HG03025 (cell line): Measurements from ENCODE around the gene ZNF410.
"Not testable (repeated sequence)": the region's sequence is repeated elsewhere in the genome, so short reads cannot be mapped to it uniquely, and the experiment has no call there.

Source experiments
- ATAC-seq: cut with Tn5 transposase; IDR thresholded peaks from one replicate; pipeline ENCODE4 v1.9.1; 2021; ENCODE audit warnings: mild to moderate bottlenecking, moderate library complexity; ENCODE audit not compliant: unreplicated experiment, low FRiP score

The ZNF410 gene

GRCh38 chr14:73884438-73885190 is 2.0 kb upstream of the ZNF410 start:
- no peak for ATAC-seq

DNA sequence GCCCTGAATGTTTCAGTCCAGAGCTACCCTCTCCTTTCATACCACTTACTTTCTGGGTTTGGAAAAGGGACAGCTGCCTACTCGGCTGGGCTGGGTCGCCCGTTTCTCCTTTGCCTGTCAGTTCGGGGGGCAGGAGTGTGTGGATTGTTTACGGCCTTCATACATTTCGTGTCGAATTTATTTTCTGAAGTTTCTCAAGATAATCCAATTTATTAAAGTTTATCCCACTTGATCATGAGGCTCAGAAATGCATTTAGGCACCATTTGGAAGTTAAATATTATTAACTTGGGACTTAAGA is 608 bp downstream of the ZNF410 start:
- no peak for ATAC-seq

DNA sequence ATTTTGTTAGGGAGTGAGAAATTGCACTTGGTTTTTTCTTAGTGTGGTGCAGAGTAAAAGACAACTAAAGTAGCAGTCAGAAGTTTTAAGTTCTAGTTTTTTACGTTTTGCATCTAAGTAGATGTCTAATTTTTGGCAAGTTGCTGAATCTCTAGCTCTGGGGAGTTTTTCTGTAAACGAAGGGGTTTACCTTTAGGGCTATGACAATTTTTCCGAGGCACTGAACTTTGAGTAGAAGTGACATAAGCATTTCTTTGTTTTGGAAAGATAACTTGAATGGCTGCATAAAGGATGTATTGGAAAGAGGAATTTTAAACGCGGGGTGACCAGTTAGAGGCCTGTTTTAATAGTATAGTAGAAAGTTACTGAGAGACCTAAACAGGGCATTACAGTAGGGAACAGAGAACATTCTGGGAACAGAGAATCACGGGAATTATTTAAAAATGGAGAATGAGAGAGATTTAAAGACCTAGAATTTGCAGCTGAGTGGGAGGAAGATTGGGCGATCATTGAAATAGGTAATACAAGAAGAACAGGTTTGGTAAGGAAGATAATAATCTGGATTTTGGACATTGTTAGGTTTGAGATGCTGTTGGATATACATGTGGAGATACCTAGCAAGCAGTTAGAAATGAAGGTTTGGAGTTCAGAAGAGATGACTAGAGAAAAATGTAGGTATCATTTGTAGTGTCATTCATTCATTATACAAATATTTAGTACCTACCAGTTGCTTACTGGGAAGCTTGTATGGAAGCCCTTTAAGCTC is 1.2 kb downstream of the ZNF410 start:
- ATAC-seq: no peak

DNA sequence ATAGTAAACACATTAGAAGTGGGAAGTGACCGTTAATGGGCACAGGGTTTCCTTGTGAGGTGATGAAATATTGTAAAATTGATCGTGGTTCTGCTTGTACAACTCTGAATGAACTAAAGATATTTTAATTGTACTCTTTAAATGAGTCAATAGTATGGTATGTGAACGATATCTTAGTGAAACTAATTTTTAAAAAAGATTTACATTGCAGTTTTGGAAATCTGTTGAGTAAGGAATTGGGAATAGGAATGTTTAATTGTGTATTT is 1.7 kb downstream of the ZNF410 start:
- no peak for ATAC-seq

DNA sequence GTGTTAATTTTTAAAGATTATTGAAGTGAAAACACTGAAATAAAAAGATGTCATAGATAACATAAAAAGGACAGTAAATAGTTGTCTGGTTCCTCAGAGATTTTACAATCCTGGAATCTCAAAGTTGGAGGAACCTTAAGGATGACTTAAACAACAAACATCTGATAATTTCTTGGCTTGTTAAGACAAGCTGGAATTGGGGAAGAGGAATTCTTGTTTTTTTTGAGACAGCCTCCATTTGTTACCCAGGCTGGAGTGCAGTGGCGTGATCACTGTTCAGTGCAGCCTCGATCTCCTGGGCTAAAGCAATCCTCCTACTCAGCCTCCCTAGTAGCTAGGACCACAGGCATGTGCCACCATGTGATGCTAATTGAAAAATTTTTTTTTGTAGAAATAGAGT is 2.3 kb downstream of the ZNF410 start:
- ATAC-seq: no peak

GRCh38 chr14:73889376-73889775 is 2.7 kb downstream of the ZNF410 start:
- no peak for ATAC-seq

DNA sequence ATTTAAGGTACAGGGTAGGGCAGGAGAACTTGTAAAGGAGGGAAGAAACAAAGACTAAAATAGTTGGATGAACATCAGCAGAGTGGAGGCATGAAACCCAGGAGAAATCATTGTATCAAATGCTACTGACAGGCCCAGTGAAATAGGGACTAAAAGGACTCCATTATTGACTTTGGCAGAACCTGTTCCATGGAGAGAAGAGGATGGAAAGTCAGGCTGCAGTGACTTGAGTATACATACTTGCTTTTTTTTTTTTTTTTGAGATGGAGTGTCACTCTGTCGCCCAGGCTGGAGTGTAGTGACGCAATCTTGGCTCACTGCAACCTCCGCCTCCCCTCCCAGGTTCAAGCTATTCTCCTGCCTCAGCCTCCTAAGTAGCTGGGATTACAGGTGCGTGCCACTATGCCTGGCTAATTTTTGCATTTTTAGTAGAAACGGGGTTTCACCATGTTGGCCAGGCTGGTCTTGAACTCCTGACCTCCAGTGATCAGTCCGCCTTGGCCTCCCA is 7.6 kb downstream of the ZNF410 start:
- not testable (repeated sequence) for ATAC-seq

DNA sequence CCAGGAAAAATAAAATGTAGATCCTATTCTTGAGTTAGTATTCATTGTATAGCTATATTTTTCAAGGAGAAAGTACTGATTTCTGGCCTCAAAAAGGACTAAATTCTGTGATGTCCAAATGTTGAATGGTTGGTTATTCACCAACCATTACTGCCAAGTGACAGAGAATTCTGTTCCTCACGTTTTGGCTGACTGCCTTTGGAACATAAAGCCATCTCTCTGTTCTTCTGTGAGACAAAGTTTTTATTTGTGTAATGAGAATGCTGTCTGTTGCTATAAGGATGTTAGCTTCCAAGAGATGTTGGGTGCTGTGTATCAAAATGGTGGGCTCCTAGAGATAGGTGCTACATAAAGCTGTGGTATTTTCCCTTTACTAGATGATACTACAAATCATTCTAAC is 9.3 kb downstream of the ZNF410 start:
- ATAC-seq: no peak

GRCh38 chr14:73896521-73896920 is 9.9 kb downstream of the ZNF410 start:
- no peak for ATAC-seq

DNA sequence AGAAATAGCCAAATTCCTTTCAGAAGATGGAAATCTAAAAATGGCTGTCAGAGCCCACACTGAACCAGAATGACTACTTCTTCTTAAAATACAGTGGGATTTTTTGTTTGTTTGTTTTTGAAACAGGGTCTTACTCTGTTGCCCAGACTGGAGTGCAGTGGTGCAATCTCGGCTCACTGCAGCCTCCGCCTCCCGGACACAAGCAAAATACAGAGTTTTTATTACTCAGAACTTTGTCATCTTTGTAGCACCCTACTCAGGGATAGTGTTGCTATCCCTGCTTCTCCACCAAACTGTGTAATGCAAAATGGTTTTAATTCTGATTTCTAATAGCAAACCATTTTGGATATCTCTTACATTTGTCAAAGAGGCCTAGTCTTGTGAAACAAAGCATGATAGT is 16.4 kb downstream of the ZNF410 start:
- ATAC-seq: no peak

- no peak for ATAC-seq
Observed at GRCh38 chr14:73909681-73910080, 23.0 kb downstream of the ZNF410 start.

DNA sequence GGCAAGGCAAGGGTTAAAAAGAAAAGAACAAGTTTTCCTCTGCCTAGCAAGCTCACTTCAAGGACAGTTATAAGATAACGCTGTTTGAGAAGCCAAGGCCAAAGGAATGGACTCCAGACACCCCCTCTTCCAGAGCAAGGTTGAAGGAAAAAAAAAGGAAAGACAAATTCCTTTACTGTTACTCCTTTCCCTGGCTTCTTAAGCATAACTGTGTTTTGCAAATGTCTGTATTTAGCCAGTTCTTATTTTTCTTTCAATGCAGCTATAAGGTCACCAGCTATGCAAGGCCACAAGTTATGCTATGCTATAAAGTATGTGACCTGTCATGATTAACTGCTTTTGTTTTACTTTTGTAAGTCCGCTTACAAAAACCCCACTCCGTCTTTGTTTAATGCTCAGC is 26.6 kb downstream of the ZNF410 start:
- ATAC-seq: no peak

GRCh38 chr14:73916324-73916723 is 29.7 kb downstream of the ZNF410 start:
- no peak for ATAC-seq

- not testable (repeated sequence) for ATAC-seq
Observed at GRCh38 chr14:73919457-73919856, 32.8 kb downstream of the ZNF410 start.

DNA sequence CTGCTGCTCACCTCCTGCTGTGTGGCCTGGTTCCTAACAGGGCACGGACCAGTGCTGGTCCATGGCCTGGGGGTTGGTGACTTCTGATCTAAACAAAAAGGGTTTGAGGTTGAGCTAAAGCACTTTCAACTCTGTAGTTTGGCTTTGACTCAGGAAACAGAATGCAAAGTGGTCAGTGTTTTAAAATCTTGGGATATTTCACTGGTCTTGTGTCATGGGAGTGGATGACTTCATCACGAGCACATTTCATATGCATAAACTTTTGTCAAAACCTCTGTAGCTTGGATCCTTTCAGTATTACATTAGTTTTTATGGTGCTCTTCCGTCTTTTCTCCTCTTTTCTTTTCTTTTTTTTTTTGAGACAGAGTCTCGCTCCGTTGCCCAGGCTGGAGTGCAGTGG is 37.7 kb downstream of the ZNF410 start:
- ATAC-seq: no peak

DNA sequence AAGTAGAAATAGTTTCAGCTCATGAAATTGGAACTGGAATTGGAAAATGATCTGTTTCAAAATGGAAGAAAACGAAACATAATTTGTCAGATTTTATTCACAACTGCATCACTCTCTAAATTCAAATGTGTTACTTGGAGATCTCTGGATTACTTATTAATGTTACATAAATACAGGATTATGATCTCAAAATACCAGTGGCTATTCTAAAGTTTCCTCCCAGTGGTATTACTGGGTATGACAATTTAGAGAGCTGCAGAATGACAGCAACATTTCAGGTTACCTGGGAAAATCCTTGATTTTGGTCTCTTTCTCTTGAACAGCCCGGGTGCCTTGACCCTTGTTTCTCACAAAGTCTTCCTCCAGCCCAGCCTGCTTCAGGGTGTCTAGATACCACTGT is 49.0 kb downstream of the ZNF410 start:
- no peak for ATAC-seq

GRCh38 chr14:73936548-73936947 is 49.9 kb downstream of the ZNF410 start:
- no peak for ATAC-seq

DNA sequence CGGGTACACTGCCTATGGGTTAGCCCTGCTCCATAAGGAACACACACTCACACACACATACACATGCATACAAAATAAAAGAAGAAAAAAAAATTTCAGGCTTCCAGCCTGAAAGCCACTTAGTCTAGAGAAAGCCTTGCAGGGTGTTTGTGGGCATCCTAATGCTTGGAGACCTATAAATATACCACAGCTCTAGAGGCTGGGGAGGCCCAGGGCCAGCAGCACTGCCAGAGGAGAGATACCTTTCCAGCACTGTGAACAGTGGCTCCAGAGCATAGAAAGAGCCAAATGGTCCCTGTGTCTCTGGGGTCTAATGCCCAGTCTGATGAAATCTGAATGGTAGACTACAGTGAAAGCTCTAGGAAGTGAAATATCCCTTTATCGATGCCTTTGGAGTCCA is 50.4 kb downstream of the ZNF410 start:
- ATAC-seq: no peak

DNA sequence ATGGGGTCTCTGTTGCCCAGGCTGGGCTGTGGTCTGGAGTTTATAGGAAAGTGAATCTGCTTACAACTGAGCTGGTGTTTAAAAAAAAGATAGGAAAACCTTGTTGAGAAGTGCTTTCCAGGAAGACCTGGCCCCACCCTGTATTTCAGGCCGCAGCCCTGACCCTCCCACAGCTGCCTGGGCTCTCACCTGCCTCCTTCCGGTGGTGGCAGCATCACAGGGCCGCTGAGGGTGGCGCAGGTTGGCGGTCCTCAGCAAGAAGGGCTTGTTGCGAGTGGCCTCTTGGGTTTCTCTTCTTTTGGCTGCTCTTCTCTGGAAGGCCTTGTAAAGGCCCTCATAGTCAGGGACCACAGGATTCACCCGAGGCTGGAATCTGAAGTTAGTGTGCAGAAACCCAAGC is 55.5 kb downstream of the ZNF410 start:
- no peak for ATAC-seq

DNA sequence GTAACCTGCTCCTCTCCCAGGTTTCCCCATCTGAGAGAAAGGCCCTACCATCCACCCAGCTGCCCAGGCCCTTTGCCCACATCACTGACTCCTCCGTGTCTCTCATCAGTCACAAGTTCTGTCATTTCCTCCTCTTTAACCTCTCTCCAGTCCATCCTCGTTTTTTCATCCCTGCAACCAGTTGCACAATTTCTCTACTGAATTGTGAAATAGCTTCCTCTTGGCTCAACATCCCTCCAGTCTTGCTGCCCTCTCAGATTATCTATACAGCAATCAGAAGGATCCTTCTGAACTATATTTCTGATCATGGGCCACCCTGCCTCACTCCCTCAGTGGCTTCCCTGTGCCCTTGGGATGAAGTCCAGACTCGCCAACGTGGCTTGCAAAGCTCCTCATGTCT is 56.4 kb downstream of the ZNF410 start:
- no peak for ATAC-seq

- no peak for ATAC-seq
Observed at GRCh38 chr14:73944432-73945158, 57.9 kb downstream of the ZNF410 start.
